ENCODE results near the gene CAPN1.

GRCh38 chr11:65186701-65187100, 5.0 kb downstream of the CAPN1 start:
- TF ChIP-seq CTCF (IDR thresholded peaks at IDR 0.05; ENCODE audit: low read length) (no peak), EZH2 (IDR thresholded peaks at IDR 0.05; ENCODE audit: borderline replicate concordance, low read length) (no peak)
